Testis (tissue), 2 donors: ENCODE data around the gene COL6A1.

Experiments
- CTCF ChIP-seq, 3 experiments: fragments of 450-650 bp in 2 of 3; fragments of 200-600 bp in 1 of 3; sonication (generic) in 1 of 3; IDR thresholded peaks; one replicate each; pipeline ENCODE4 v1.5.1; 2016 to 2019; ENCODE audit warnings: antibody characterized with exemption in 3 of 3, mild to moderate bottlenecking in 2 of 3, moderate library complexity in 1 of 3
- POLR2A ChIP-seq: fragments of 450-650 bp; IDR thresholded peaks from one replicate; pipeline ENCODE4 v1.6.1; 2017; ENCODE audit warnings: antibody characterized with exemption, mild to moderate bottlenecking, moderate library complexity

GRCh38 chr21:46051379-46051770, 69.8 kb downstream of the COL6A1 start:
- TF ChIP-seq CTCF (IDR thresholded peaks at IDR 0.05): no peak
- TF ChIP-seq POLR2A: no peak
